Measurements from ENCODE around the gene AKAP6.

The AKAP6 gene

GRCh38 chr14:32707742-32708500 is 378.8 kb downstream of the AKAP6 start:
- DNase-seq: no peak
- Histone ChIP-seq H3K27me3 (replicated peaks; ENCODE audit: control insufficient read depth, insufficient read depth, low read length, poor library complexity, severe bottlenecking) (no peaks in the 10 kb centered on the region), H3K4me3 (ENCODE audit: insufficient read depth, low read depth, low read length, poor library complexity, severe bottlenecking) (no peak overlapping the region), H3K36me3 (ENCODE audit: control insufficient read depth, insufficient read depth, low read length) (no peaks in the 10 kb centered on the region), H3K4me1 (ENCODE audit: control insufficient read depth, insufficient read depth, low read length, poor library complexity, severe bottlenecking) (no peaks in the 10 kb centered on the region), H3K9me3 (ENCODE audit: control insufficient read depth, low read length) (no peaks in the 10 kb centered on the region), H3K27ac (ENCODE audit: insufficient read depth, low read length, poor library complexity, severe bottlenecking) (no peak overlapping the region)

DNA sequence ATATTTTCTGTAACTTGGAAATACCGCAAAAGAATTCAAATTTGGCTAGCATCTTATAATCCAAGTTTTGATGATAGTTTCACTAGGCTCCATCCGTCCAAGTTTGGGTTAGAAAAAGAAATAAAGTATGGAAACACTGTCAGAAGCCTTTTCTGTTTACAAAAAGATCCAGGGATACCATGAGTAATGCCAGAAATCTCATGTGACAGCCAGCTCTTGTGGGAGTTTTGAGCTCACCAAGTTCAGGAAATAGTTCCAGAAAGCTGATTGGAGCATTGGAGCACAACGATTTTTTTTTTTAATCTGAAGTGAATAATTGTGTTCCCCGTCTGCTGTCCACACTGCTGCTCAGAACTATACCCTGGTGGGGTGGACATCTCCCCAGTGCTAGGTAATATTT is 379.9 kb downstream of the AKAP6 start:
- Histone ChIP-seq H3K27ac (ENCODE audit: insufficient read depth, low read length, poor library complexity, severe bottlenecking) (no peak overlapping the region), H3K4me1 (ENCODE audit: control insufficient read depth, insufficient read depth, low read length, poor library complexity, severe bottlenecking) (no peaks in the 10 kb centered on the region), H3K4me3 (ENCODE audit: insufficient read depth, low read depth, low read length, poor library complexity, severe bottlenecking) (no peak overlapping the region), H3K36me3 (ENCODE audit: control insufficient read depth, insufficient read depth, low read length) (no peaks in the 10 kb centered on the region), H3K27me3 (replicated peaks; ENCODE audit: control insufficient read depth, insufficient read depth, low read length, poor library complexity, severe bottlenecking) (no peaks in the 10 kb centered on the region), H3K9me3 (ENCODE audit: control insufficient read depth, low read length) (no peaks in the 10 kb centered on the region)
- no peak for DNase-seq

DNA sequence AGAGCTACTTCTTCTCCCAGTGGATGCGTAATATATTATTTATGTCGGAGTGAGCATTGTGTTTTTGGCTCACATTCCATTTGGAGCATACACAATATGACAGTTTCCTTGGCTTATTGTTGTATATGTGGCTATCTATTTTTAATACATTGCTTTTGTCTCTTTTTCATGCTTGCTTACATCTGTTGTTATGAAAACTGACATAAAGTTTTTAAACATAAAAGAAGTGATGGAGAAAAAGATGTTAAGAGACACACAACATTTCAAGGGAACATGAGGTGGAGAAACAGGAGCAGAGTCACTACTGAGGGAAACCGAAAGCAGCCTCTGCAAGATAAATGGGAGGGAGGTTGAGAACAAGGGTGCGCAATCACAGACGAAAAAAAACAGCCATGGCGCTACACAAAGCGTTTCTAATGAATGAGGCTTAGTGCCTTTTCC is 381.2 kb downstream of the AKAP6 start:
- H3K4me3 ChIP-seq (ENCODE audit: insufficient read depth, low read depth, low read length, poor library complexity, severe bottlenecking): no peak overlapping the region
- no peak overlapping the region for H3K27ac ChIP-seq (ENCODE audit: insufficient read depth, low read length, poor library complexity, severe bottlenecking)

DNA sequence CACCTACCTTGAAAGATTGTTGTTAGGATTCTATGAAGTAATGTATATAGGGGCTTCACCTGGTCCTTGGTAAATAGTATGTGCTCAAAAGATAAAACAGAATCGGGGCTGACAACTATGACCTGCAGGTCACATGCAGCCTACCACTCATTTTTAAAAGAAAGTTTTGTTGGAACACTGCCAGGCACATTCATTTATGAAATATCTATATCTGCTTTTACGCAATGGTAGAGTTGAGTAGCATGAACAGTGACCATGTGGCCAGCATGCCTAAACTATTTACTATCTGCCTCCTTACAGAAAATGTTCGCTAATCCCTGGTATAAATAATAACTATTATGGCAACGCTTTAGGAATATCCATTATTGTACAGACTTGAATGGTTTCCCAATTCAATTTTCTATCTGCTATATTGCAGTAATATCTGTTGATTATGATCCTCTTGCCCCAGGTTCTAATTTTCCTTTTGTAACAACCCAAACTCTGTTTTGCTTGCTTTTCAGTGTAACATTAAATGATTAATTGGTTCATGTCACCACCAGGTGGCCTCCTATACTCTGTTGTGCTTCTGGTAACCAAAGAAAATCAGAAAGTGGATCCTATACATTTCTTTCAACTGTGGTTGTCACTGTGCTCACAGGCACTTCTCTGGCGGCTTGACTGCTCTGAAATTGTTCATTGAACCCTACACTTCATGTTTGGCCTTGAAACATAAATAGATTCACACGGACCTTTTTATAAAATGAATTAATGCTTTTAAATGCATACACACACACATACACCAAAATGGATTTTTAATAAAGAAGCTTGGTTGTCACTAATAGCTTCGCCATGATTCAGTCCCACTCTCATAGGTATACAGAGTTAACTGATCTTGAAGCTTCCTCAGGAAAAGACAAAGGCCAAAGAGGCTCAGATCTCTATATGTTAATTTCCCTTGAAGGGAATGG is 381.9 kb downstream of the AKAP6 start:
- no peak for DNase-seq
- Histone ChIP-seq H3K4me3 (ENCODE audit: insufficient read depth, low read depth, low read length, poor library complexity, severe bottlenecking) (no peak overlapping the region), H3K4me1 (ENCODE audit: control insufficient read depth, insufficient read depth, low read length, poor library complexity, severe bottlenecking) (no peaks in the 10 kb centered on the region), H3K9me3 (ENCODE audit: control insufficient read depth, low read length) (no peaks in the 10 kb centered on the region), H3K27ac (ENCODE audit: insufficient read depth, low read length, poor library complexity, severe bottlenecking) (no peak overlapping the region), H3K27me3 (replicated peaks; ENCODE audit: control insufficient read depth, insufficient read depth, low read length, poor library complexity, severe bottlenecking) (no peaks in the 10 kb centered on the region), H3K36me3 (ENCODE audit: control insufficient read depth, insufficient read depth, low read length) (no peaks in the 10 kb centered on the region)

More for the DNA sequence above, 381.2 kb downstream of the AKAP6 start:
- Histone ChIP-seq H3K4me1 (ENCODE audit: control insufficient read depth, insufficient read depth, low read length, poor library complexity, severe bottlenecking) (no peaks in the 10 kb centered on the region), H3K9me3 (ENCODE audit: control insufficient read depth, low read length) (no peaks in the 10 kb centered on the region), H3K36me3 (ENCODE audit: control insufficient read depth, insufficient read depth, low read length) (no peaks in the 10 kb centered on the region), H3K27me3 (replicated peaks; ENCODE audit: control insufficient read depth, insufficient read depth, low read length, poor library complexity, severe bottlenecking) (no peaks in the 10 kb centered on the region)
- no peak for DNase-seq

DNA sequence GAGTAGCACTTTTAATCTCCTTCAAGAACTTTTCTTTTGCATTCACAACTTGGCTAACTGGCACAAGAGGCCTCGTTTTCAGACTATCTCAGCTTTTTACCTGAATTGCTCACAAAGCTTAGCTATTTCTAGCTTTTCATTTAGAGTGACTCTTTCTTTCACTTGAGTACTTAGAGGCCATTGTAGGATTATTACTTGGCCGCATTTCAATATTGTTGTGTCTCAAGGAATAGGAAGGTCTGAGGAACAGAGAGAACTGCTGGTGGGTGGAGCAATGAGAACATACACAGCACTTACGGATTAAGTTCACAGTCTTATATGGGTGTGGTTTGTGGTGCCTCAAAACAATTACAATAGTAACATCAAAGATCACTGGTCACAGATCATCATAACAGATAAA is 384.8 kb downstream of the AKAP6 start:
- no peak for DNase-seq
- H3K9me3 ChIP-seq (ENCODE audit: control insufficient read depth, low read length): no peaks in the 10 kb centered on the region
- H3K27me3 ChIP-seq (replicated peaks; ENCODE audit: control insufficient read depth, insufficient read depth, low read length, poor library complexity, severe bottlenecking): no peaks in the 10 kb centered on the region
- no peak overlapping the region for H3K27ac ChIP-seq (ENCODE audit: insufficient read depth, low read length, poor library complexity, severe bottlenecking)
- H3K4me3 ChIP-seq (ENCODE audit: insufficient read depth, low read depth, low read length, poor library complexity, severe bottlenecking): no peak overlapping the region
- no peaks in the 10 kb centered on the region for H3K4me1 ChIP-seq (ENCODE audit: control insufficient read depth, insufficient read depth, low read length, poor library complexity, severe bottlenecking)
- H3K36me3 ChIP-seq (ENCODE audit: control insufficient read depth, insufficient read depth, low read length): no peaks in the 10 kb centered on the region

DNA sequence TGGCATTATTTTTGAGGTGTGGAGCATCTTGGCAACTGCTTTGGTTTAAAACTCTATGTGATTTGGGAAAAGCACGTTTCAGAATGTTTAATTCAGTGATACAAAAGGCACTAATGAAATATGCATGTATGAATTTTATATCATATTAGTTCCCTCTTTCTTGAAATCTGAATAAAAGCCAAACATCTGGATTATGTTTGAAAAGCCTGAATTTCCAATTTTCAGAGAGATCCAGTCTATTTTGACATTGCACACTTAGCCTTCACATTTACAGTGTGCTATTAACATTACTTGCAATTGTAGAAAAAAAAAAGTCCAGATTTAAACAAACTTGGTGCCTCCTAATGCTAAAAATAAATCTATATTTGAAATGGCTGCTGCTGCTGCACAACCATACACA is 390.5 kb downstream of the AKAP6 start:
- no peaks in the 10 kb centered on the region for H3K27me3 ChIP-seq (replicated peaks; ENCODE audit: control insufficient read depth, insufficient read depth, low read length, poor library complexity, severe bottlenecking)

DNA sequence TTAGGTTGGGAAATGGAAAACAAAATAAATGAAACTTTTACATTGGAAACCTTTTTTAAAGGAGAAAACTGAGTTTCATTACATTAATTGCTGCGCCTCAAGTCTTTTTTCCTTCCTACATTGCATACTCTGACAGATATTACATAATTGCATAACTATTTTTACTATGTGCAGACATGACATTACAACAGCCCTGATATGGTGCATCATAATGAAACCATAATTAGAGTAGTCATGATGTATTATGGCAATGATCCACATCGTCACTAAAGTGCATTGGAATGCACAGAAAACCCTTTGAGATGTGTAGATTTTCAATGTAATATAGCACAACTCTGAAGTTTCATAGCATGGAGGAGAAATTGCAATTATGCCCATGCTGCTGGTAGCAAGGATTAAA is 391.8 kb downstream of the AKAP6 start:
- H3K4me3 ChIP-seq (ENCODE audit: insufficient read depth, low read depth, low read length, poor library complexity, severe bottlenecking): no peak overlapping the region
- H3K27ac ChIP-seq (ENCODE audit: insufficient read depth, low read length, poor library complexity, severe bottlenecking): no peak overlapping the region
- no peak for DNase-seq
- H3K4me1 ChIP-seq (ENCODE audit: control insufficient read depth, insufficient read depth, low read length, poor library complexity, severe bottlenecking): no peaks in the 10 kb centered on the region
- no peaks in the 10 kb centered on the region for H3K36me3 ChIP-seq (ENCODE audit: control insufficient read depth, insufficient read depth, low read length)
- H3K9me3 ChIP-seq (ENCODE audit: control insufficient read depth, low read length): no peaks in the 10 kb centered on the region
- no peaks in the 10 kb centered on the region for H3K27me3 ChIP-seq (replicated peaks; ENCODE audit: control insufficient read depth, insufficient read depth, low read length, poor library complexity, severe bottlenecking)

More for the DNA sequence above, 390.5 kb downstream of the AKAP6 start:
- H3K27ac ChIP-seq (ENCODE audit: insufficient read depth, low read length, poor library complexity, severe bottlenecking): no peak overlapping the region
- H3K36me3 ChIP-seq (ENCODE audit: control insufficient read depth, insufficient read depth, low read length): no peaks in the 10 kb centered on the region
- no peaks in the 10 kb centered on the region for H3K4me1 ChIP-seq (ENCODE audit: control insufficient read depth, insufficient read depth, low read length, poor library complexity, severe bottlenecking)
- no peak overlapping the region for H3K4me3 ChIP-seq (ENCODE audit: insufficient read depth, low read depth, low read length, poor library complexity, severe bottlenecking)
- no peaks in the 10 kb centered on the region for H3K9me3 ChIP-seq (ENCODE audit: control insufficient read depth, low read length)
- no peak for DNase-seq

DNA sequence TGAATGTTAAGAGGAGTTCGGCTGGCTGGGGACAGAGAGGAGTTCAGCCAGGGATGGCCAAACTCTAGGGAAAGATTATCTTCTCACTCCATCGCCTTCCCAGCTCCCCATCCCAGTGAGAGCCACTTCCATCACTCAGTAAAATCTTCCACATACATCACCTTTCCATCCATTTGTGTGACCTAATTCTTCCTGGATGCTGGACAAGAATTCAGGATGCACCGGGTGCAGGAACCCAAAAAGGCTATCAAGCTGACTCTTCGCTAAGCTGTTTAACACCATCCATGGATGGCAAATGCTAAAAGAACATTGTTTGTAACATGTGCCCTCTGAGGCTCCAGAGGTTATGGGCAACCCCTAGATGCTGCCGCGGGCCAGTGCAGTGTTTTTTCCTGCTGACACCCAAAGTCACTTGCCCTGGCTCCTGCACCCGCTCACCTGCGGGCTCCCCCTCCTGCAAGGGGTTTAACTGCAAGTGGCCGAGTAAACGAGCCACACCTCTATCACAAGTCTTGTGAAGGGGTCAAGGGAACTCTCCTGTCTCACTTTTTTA is 393.6 kb downstream of the AKAP6 start:
- Histone ChIP-seq H3K36me3 (ENCODE audit: control insufficient read depth, insufficient read depth, low read length) (no peaks in the 10 kb centered on the region), H3K27ac (ENCODE audit: insufficient read depth, low read length, poor library complexity, severe bottlenecking) (no peak overlapping the region), H3K4me1 (ENCODE audit: control insufficient read depth, insufficient read depth, low read length, poor library complexity, severe bottlenecking) (no peaks in the 10 kb centered on the region), H3K27me3 (replicated peaks; ENCODE audit: control insufficient read depth, insufficient read depth, low read length, poor library complexity, severe bottlenecking) (no peaks in the 10 kb centered on the region), H3K9me3 (ENCODE audit: control insufficient read depth, low read length) (no peaks in the 10 kb centered on the region), H3K4me3 (ENCODE audit: insufficient read depth, low read depth, low read length, poor library complexity, severe bottlenecking) (no peak overlapping the region)
- no peak for DNase-seq

- H3K27me3 ChIP-seq (replicated peaks; ENCODE audit: control insufficient read depth, insufficient read depth, low read length, poor library complexity, severe bottlenecking): no peaks in the 10 kb centered on the region
- no peak overlapping the region for H3K4me3 ChIP-seq (ENCODE audit: insufficient read depth, low read depth, low read length, poor library complexity, severe bottlenecking)
- no peaks in the 10 kb centered on the region for H3K36me3 ChIP-seq (ENCODE audit: control insufficient read depth, insufficient read depth, low read length)
- no peaks in the 10 kb centered on the region for H3K4me1 ChIP-seq (ENCODE audit: control insufficient read depth, insufficient read depth, low read length, poor library complexity, severe bottlenecking)
- no peak overlapping the region for H3K27ac ChIP-seq (ENCODE audit: insufficient read depth, low read length, poor library complexity, severe bottlenecking)
- no peaks in the 10 kb centered on the region for H3K9me3 ChIP-seq (ENCODE audit: control insufficient read depth, low read length)
- no peak for DNase-seq
These were observed 395.9 kb downstream of the AKAP6 start for GRCh38 chr14:32724867-32725471.

Measured in effector memory CD4-positive, alpha-beta T cell (primary cell).